Measurements from ENCODE around the gene DCP1A. TPM values are rescaled to one million over a fixed set of nuclear protein-coding genes. Genes with fewer than 3 reads are reported as not detected.
A peak's percentile ranks its signal among the peaks of the same experiment; 100 is the strongest.
"Not testable (repeated sequence)": the region's sequence is repeated elsewhere in the genome, so short reads cannot be mapped to it uniquely, and the experiment has no call there.

Gene DCP1A
- total RNA-seq, 4 donors from 2014 or later = 20.3 to 23.4 (median 22.5) TPM

DNA sequence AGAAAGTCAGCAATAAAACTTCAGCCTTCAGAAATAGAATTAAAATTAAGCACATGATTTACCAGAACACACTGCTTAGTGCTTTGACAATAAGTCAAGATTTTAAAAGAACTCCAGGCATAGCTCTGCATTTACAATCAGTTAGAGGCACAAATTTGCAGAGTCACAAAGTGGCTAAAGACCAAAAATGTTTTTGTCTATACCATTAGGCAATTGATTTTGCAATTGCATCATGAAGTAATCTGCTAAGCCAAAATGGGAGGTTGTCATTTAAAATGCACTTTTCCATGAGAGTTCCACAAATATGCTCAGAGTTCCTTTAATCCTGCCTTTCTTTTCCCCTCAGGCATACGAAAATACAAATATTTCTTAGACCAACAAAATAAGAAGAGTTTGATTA, 10.1 kb upstream of the DCP1A start:
- no peak overlapping the region for H3K27ac ChIP-seq
- WGBS, 2 donors = 38 to 40% methylated on average over 1 of the region's 1 CpG
- DNase-seq (ENCODE audit: low spot score in 2 of 2) = no peak
- TF ChIP-seq POLR2A (IDR thresholded peaks at IDR 0.05) (no peak), EP300 (IDR thresholded peaks at IDR 0.05) (no peak)
- TF ChIP-seq, protein P1, sequence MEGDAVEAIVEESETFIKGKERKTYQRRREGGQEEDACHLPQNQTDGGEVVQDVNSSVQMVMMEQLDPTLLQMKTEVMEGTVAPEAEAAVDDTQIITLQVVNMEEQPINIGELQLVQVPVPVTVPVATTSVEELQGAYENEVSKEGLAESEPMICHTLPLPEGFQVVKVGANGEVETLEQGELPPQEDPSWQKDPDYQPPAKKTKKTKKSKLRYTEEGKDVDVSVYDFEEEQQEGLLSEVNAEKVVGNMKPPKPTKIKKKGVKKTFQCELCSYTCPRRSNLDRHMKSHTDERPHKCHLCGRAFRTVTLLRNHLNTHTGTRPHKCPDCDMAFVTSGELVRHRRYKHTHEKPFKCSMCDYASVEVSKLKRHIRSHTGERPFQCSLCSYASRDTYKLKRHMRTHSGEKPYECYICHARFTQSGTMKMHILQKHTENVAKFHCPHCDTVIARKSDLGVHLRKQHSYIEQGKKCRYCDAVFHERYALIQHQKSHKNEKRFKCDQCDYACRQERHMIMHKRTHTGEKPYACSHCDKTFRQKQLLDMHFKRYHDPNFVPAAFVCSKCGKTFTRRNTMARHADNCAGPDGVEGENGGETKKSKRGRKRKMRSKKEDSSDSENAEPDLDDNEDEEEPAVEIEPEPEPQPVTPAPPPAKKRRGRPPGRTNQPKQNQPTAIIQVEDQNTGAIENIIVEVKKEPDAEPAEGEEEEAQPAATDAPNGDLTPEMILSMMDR (IDR thresholded peaks at IDR 0.05) = no peak
- no peaks in the 10 kb centered on the region for H3K36me3 ChIP-seq
- H3K9me3 ChIP-seq = no peaks in the 10 kb centered on the region
- no peaks in the 10 kb centered on the region for H3K27me3 ChIP-seq
- H3K4me3 ChIP-seq = no peak overlapping the region
- H3K4me1 ChIP-seq = no peaks in the 10 kb centered on the region

GRCh38 chr3:53354945-53355498, 7.7 kb upstream of the DCP1A start:
- no peaks in the 10 kb centered on the region for H3K4me1 ChIP-seq
- WGBS, 2 donors = 84 to 87% methylated on average over 2 of the region's 2 CpGs
- no peak for DNase-seq (ENCODE audit: low spot score in 2 of 2)
- H3K27ac ChIP-seq = no peak overlapping the region
- H3K36me3 ChIP-seq = no peaks in the 10 kb centered on the region
- H3K9me3 ChIP-seq = no peaks in the 10 kb centered on the region
- no peak overlapping the region for H3K4me3 ChIP-seq
- TF ChIP-seq EP300 (IDR thresholded peaks at IDR 0.05) (no peak), POLR2A (IDR thresholded peaks at IDR 0.05) (no peak)
- TF ChIP-seq, protein P1 (IDR thresholded peaks at IDR 0.05) = no peak
- no peaks in the 10 kb centered on the region for H3K27me3 ChIP-seq

- WGBS, 2 donors = 60 to 67% methylated on average over 2 of the region's 2 CpGs
- Histone ChIP-seq H3K4me3 (no peak overlapping the region), H3K27ac (no peak overlapping the region), H3K4me1 (peaks cover 0 to 2% (median 0%) of the 10 kb centered on the region in 4 donors), H3K9me3 (no peaks in the 10 kb centered on the region), H3K27me3 (no peaks in the 10 kb centered on the region), H3K36me3 (no peaks in the 10 kb centered on the region)
- no peak for DNase-seq (ENCODE audit: low spot score in 2 of 2)
- TF ChIP-seq POLR2A (IDR thresholded peaks at IDR 0.05) (no peak), EP300 (IDR thresholded peaks at IDR 0.05) (no peak)
- TF ChIP-seq, protein P1 (IDR thresholded peaks at IDR 0.05) = no peak
These were observed 5.9 kb upstream of the DCP1A start for GRCh38 chr3:53353202-53353601.

DNA sequence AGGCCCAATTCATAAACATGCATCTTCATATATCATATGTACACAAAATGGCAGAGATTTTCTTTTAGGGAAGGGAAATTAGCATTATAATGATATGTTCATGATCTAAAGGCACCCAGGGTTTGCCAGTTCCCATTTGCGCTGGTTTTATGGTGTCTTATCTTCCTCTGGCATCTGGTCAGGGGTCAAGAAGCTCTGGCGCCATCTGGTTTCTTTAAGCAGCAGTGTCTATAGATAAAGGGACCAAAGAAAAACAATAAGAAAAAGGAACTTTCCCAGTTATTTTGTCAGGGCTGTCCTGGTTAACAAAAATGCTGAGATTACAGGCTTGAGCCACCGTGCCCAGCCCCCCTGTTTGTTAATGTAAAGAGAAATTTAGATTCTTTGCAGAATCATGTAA, 3.3 kb upstream of the DCP1A start:
- no peak for DNase-seq (ENCODE audit: low spot score in 2 of 2)
- TF ChIP-seq, protein P1 (IDR thresholded peaks at IDR 0.05) = peak in 1 of 5 experiments; percentile 6
- TF ChIP-seq POLR2A (IDR thresholded peaks at IDR 0.05) (no peak), EP300 (IDR thresholded peaks at IDR 0.05) (no peak)
- Histone ChIP-seq H3K9me3 (no peaks in the 10 kb centered on the region), H3K36me3 (no peaks in the 10 kb centered on the region), H3K4me3 (no peak overlapping the region), H3K27ac (no peak overlapping the region), H3K27me3 (no peaks in the 10 kb centered on the region), H3K4me1 (peaks cover 0 to 16% (median 7%) of the 10 kb centered on the region in 4 donors)
- 16 to 19% methylated on average over 3 of the region's 3 CpGs for WGBS, 2 donors

DNA sequence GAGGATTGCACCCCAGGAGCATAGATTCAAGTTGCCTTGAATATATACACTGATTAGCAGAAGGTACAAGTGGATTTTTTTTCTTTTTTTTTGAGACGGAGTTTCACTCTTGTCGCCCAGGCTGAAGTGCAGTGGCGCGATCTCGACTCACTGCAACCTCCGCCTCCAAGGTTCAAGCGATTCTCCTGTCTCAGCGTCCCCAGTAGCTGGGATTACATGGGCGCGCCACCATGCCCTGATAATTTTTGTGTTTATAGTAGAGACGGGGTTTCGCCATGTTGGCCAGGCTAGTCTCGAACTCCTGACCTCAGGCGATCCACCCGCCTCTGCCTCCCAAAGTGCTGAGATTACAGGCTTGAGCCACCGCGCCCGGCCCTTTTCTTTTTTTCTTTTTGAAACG, 775 bp upstream of the DCP1A start:
- 86 to 87% methylated on average over 19 of the region's 19 CpGs for WGBS, 2 donors
- not testable (repeated sequence) for DNase-seq (ENCODE audit: low spot score in 2 of 2); H3K9me3 ChIP-seq; H3K27me3 ChIP-seq
- H3K4me1 ChIP-seq = peaks cover 0 to 41% (median 13%) of the 10 kb centered on the region in 4 donors
- peaks cover 0 to 14% (median 0%) of the 10 kb centered on the region in 3 donors for H3K36me3 ChIP-seq
- H3K27ac ChIP-seq = peak overlapping the region; percentile 94 to 97 (median 96)
- H3K4me3 ChIP-seq = peak overlapping the region; percentile 61 to 96 (median 92)

DNA sequence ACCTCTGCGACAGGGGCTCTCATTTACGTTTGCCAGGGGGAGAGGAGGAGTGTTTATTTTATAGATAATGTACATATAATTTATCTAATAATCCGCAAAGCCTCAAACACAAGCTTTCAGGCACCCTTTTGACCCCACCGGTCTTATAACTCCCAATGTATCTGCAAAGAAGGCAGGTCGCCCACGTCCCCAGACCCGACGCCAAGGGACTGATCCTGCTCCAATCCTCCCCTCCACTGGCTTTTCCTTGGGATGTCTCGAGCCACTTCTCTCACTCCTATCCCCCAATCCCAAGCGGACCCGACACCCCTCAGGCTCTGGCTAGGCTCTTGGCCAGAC, 452 bp downstream of the DCP1A start:
- Histone ChIP-seq H3K27me3 (no peaks in the 10 kb centered on the region), H3K27ac (peak overlapping the region; percentile 94 to 97 (median 96)), H3K36me3 (peaks cover 0 to 25% (median 5%) of the 10 kb centered on the region in 3 donors), H3K4me3 (peak overlapping the region; percentile 92 to 96 (median 93)), H3K4me1 (peaks cover 0 to 48% (median 13%) of the 10 kb centered on the region in 4 donors), H3K9me3 (no peaks in the 10 kb centered on the region)
- 0% methylated on average over 11 of the region's 11 CpGs for WGBS, 2 donors
- DNase-seq (ENCODE audit: low spot score in 2 of 2) = no peak
- TF ChIP-seq POLR2A (IDR thresholded peaks at IDR 0.05) = no peak
- no peak for TF ChIP-seq EP300 (IDR thresholded peaks at IDR 0.05)
- TF ChIP-seq, protein P1 (IDR thresholded peaks at IDR 0.05) = no peak

Data from tibial nerve (tissue), 4 donors.